Vagina (tissue), 2 donors: ENCODE measurements around the gene ASPG. TPM values are rescaled to one million over a fixed set of nuclear protein-coding genes. Genes with fewer than 3 reads are reported as not detected.

ENCODE experiments used
- DNase-seq, 2 donors: peaks; one replicate each; pipeline ENCODE4 v3.0.0-alpha.2; 2017; ENCODE audit errors: extremely low spot score in 2 of 2
- H3K27ac ChIP-seq: fragments of 200-600 bp; sonication (generic); one replicate; pipeline ENCODE4 v1.5.1; 2019
- H3K27me3 ChIP-seq: fragments of 200-600 bp; sonication (generic); one replicate; pipeline ENCODE4 v1.5.1; 2019
- H3K36me3 ChIP-seq, 2 donors: fragments of 200-600 bp; sonication (generic); one replicate each; pipeline ENCODE4 v1.5.1; 2017 to 2019
- H3K4me1 ChIP-seq: fragments of 200-600 bp; sonication (generic); one replicate; pipeline ENCODE4 v1.5.1; 2019
- H3K4me3 ChIP-seq, 2 donors: fragments of 200-600 bp; sonication (generic); 1 replicate in 1 of 2; 2 replicates in 1 of 2; pipeline ENCODE4 v1.5.1; 2016 to 2019
- H3K9me3 ChIP-seq: fragments of 200-600 bp; sonication (generic); one replicate; pipeline ENCODE4 v1.5.1; 2019
- POLR2A ChIP-seq, 2 donors: fragments of 450-650 bp; IDR thresholded peaks; one replicate each; pipeline ENCODE4 v1.6.1; 2017; ENCODE audit warnings: antibody characterized with exemption in 2 of 2, mild to moderate bottlenecking in 2 of 2, moderate library complexity in 2 of 2
- POLR2AphosphoS5 ChIP-seq, 2 donors: sonication (generic); formaldehyde crosslinking; IDR thresholded peaks; one replicate each; pipeline ENCODE4 v1.9.0; 2017; ENCODE audit warnings: antibody characterized with exemption in 2 of 2, mild to moderate bottlenecking in 2 of 2, low read depth in 1 of 2; ENCODE audit not compliant: insufficient read depth in 1 of 2
- intact Hi-C: fragments of 100-400 bp; cut with DNase I; formaldehyde crosslinking; loops from one replicate; pipeline ENCODE4 v1.15.1; 2023
- total RNA-seq: library from RNA; depleted of rRNA; stranded (reverse); fragments of >200 nt; gene quantifications from one replicate; pipeline ENCODE4 v1.2.3, GENCODE V29; 2016
- TF ChIP-seq, protein P1 (sequence below), 3 experiments: fragments of 450-650 bp in 2 of 3; fragments of 200-600 bp in 1 of 3; sonication (generic) in 1 of 3; IDR thresholded peaks; one replicate each; pipeline ENCODE4 v1.5.1; 2017 to 2019; ENCODE audit warnings: antibody characterized with exemption in 3 of 3, mild to moderate bottlenecking in 2 of 3, moderate library complexity in 2 of 3

Gene ASPG
- total RNA-seq, 1 donor from 2014 or later, result 3.7 TPM

DNA sequence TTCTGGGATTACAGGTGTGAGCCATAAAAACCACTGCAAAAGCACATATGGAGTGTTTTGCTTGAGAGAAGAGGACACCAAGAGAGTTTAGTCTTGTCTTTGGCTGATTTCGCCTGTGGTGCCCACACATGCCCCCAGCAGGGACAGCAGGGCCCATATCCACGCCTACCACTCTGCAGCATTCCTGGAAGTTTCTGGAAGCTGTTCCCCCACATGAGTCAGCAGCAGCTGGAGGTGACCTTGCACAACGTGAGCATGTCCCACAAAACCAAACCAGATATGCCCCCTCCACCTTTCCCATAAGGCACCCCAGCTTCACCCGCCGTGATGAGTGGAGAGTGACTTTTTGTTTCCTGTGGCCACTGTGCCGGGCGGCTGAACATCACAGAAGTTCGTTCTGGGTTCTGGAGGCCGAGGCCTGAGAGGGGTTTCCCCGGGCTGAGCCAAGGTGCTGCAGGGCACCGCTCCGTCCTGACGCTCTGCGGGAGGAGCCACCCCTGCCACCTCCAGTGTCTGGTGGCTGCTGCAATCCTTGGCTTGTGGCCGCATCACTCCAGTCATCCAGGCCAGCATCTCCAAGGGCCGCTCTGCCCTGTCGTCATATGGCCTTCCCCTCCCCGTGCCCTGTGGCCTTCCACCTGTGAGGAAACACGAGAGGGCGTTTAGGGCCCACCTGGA is 4.7 kb downstream of the ASPG start:
- peaks cover 5% of the 10 kb centered on the region for H3K27me3 ChIP-seq
- no peak for TF ChIP-seq POLR2A (IDR thresholded peaks at IDR 0.05)
- no peak overlapping the region for H3K27ac ChIP-seq
- no peaks in the 10 kb centered on the region for H3K9me3 ChIP-seq
- DNase-seq, result no peak
- intact Hi-C loops, result no loop called here
- H3K4me1 ChIP-seq, result peaks cover 11% of the 10 kb centered on the region
- H3K36me3 ChIP-seq, result no peaks in the 10 kb centered on the region
- no peak overlapping the region for H3K4me3 ChIP-seq

DNA sequence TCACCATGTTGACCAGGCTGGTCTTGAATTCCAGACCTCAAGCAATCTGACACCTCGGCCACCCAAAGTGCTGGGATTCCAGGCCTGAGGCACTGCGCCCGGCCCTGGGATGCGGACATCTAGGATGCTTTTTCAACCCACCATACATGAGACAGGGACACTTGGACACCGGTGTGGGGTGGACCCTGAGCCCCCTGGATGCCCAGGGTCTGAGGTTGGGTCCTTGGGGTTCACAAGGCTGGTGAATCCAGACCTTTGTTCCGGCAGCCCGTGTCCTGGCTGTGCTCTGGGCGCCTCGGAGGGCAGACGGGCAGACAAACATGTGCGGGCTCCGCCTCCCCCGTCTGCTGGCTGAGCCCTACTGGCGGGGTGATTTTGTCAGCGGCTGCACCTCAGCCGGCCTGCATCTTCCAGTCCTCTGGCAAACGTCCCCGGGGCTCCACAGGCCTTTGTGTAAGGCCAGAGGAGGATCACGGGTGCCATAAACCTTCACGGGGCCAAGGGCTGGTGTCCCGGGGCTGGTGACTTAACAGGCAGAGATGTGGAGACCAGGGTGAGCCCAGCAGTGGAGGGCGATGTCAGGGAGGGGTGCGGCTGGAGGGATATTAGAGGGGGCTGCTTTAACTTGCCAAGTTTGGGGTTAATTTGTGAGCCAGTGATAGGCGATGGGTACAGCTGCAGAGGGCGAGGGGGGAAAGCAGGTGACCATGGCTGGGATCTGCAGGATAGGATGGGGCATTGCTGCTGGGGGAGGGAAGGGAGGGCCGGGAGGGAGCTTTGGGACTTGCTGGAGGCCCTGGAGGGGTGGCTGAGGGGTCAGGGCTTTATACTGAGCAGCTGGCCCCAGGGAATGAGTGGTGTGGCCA is 5.8 kb downstream of the ASPG start:
- Histone ChIP-seq H3K9me3 (no peaks in the 10 kb centered on the region), H3K4me1 (peaks cover 7% of the 10 kb centered on the region), H3K4me3 (no peak overlapping the region), H3K27ac (no peak overlapping the region), H3K36me3 (no peaks in the 10 kb centered on the region), H3K27me3 (peaks cover 5% of the 10 kb centered on the region)
- TF ChIP-seq POLR2AphosphoS5 (IDR thresholded peaks at IDR 0.05; ENCODE audit: insufficient read depth in 1 of 2, low read depth in 1 of 2) (no peak), POLR2A (IDR thresholded peaks at IDR 0.05) (no peak)
- TF ChIP-seq, protein P1, sequence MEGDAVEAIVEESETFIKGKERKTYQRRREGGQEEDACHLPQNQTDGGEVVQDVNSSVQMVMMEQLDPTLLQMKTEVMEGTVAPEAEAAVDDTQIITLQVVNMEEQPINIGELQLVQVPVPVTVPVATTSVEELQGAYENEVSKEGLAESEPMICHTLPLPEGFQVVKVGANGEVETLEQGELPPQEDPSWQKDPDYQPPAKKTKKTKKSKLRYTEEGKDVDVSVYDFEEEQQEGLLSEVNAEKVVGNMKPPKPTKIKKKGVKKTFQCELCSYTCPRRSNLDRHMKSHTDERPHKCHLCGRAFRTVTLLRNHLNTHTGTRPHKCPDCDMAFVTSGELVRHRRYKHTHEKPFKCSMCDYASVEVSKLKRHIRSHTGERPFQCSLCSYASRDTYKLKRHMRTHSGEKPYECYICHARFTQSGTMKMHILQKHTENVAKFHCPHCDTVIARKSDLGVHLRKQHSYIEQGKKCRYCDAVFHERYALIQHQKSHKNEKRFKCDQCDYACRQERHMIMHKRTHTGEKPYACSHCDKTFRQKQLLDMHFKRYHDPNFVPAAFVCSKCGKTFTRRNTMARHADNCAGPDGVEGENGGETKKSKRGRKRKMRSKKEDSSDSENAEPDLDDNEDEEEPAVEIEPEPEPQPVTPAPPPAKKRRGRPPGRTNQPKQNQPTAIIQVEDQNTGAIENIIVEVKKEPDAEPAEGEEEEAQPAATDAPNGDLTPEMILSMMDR (IDR thresholded peaks at IDR 0.05), result no peak
- no peak for DNase-seq
- intact Hi-C loops, result no loop called here

DNA sequence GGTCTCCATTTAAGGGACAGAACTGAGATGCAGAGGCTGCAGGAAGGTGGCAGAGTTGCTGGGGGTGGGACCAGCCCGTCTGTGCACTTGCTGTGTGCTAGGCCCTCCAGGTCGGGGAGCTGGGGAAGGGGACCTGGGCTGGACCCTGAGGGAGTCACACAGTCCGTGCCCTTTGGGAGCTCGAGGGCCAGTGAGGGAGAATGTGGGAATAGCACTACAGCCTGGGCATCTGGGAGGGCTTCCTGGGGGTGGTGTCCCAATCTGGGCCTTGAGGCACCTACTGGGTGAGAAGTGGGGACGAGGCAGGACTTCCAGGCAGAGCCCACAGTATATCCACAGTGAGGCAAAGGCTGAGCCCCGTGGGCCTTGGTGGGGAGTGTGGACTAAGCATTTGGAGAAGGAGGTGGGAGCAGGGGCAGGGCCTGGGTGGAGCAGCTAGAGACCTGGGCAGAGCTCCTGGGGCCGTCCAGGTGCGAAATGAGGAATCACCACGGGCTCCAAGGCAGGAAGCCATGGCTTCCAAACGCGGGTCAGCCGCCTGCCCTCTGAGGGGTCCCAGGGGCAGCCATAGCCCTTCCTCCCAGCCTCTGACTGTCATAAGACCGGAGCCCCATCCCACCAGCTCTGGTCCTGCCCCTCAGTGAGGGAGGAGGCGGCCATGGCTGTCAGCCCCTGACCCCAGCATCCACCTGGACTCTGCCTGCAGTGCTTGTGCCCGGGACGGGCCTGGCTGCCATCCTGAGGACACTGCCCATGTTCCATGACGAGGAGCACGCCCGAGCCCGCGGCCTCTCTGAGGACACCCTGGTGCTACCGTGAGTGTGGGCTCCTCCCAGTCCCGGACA is 6.6 kb downstream of the ASPG start:
- no peak for DNase-seq
- Histone ChIP-seq H3K27me3 (no peaks in the 10 kb centered on the region), H3K9me3 (no peaks in the 10 kb centered on the region), H3K27ac (no peak overlapping the region), H3K4me3 (no peak overlapping the region), H3K36me3 (no peaks in the 10 kb centered on the region), H3K4me1 (peaks cover 7% of the 10 kb centered on the region)
- no peak for TF ChIP-seq POLR2AphosphoS5 (IDR thresholded peaks at IDR 0.05; ENCODE audit: insufficient read depth in 1 of 2, low read depth in 1 of 2)
- TF ChIP-seq, protein P1 (IDR thresholded peaks at IDR 0.05), result no peak
- no peak for TF ChIP-seq POLR2A (IDR thresholded peaks at IDR 0.05)
- intact Hi-C loops, result no loop called here

DNA sequence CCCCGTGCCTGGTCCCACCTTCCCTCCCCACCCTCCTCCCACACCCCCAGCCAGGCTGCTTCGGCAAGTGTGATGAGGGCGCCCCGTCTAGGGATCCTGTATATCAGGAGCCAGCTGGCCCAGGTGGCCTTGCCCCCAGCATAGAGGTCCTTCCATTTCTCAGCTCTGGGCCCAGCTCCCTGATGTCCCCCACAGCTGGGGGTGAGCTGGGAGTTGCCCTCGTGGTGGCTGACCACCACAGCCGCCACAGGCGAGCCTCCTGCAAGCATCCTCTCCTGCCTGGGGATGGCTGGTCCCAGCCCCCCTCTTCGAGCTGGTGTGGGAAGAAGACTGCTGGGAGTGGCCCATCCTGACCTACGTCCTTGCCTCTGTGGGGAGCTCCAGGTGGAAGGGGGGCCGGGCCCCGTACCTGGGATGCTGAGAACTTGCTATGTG is 7.4 kb downstream of the ASPG start:
- intact Hi-C loops, result no loop called here
- H3K9me3 ChIP-seq, result no peaks in the 10 kb centered on the region
- H3K36me3 ChIP-seq, result no peaks in the 10 kb centered on the region
- TF ChIP-seq, protein P1 (IDR thresholded peaks at IDR 0.05), result no peak
- no peak for TF ChIP-seq POLR2AphosphoS5 (IDR thresholded peaks at IDR 0.05; ENCODE audit: insufficient read depth in 1 of 2, low read depth in 1 of 2)
- no peak for TF ChIP-seq POLR2A (IDR thresholded peaks at IDR 0.05)
- no peak for DNase-seq
- H3K4me3 ChIP-seq, result no peak overlapping the region
- H3K27ac ChIP-seq, result no peak overlapping the region
- peaks cover 7% of the 10 kb centered on the region for H3K4me1 ChIP-seq
- H3K27me3 ChIP-seq, result no peaks in the 10 kb centered on the region

DNA sequence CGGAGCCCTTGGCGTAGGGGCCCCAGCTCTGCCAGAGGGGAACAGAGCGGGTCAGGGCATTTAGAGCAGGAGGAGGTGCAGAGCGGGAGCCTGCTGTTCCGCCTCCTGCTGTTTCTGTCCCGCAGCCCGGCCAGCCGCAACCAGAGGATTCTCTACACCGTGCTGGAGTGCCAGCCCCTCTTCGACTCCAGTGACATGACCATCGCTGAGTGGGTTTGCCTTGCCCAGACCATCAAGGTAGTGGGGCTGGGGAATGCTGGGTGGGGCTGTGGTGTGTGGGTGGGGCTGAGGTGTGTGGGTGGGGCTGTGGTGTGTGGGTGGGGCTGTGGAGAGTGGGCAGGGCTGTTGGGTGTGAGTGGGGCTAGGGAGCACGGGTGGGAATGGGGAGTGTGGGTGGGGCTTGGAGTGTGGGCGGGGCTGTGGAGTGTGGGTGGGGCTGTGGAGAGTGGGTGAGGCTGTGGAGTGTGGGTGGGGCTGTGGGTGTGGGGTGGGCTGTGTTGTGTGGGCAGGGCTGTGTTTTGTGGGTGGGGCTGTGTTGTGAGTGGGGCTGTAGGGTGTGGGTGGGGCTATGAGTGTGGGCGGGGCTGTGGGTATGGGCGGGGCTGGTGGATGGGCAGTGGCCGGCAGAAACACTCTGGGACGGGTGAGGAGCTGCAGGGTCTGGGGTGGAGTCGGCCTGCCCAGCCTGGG is 8.0 kb downstream of the ASPG start:
- intact Hi-C loops, result no loop called here

More for the DNA sequence above, 8.0 kb downstream of the ASPG start:
- Histone ChIP-seq H3K4me3 (no peak overlapping the region), H3K27me3 (no peaks in the 10 kb centered on the region), H3K36me3 (no peaks in the 10 kb centered on the region), H3K4me1 (peaks cover 7% of the 10 kb centered on the region), H3K27ac (no peak overlapping the region), H3K9me3 (no peaks in the 10 kb centered on the region)
- TF ChIP-seq POLR2AphosphoS5 (IDR thresholded peaks at IDR 0.05; ENCODE audit: insufficient read depth in 1 of 2, low read depth in 1 of 2), result no peak
- TF ChIP-seq POLR2A (IDR thresholded peaks at IDR 0.05), result no peak
- TF ChIP-seq, protein P1 (IDR thresholded peaks at IDR 0.05), result no peak
- DNase-seq, result no peak
